Lower leg skin (tissue), 4 donors: Measurements from ENCODE around the gene CPXM2. TPM values are rescaled to one million over a fixed set of nuclear protein-coding genes. Genes with fewer than 3 reads are reported as not detected.

Experiments used
- DNase-seq, 2 donors: peaks; one replicate each; pipeline ENCODE4 v3.0.0-alpha.2; 2019; ENCODE audit warnings: low spot score in 2 of 2
- H3K4me3 ChIP-seq: fragments of 200-600 bp; sonication (generic); 2 replicates; pipeline ENCODE4 v1.5.1; 2017; ENCODE audit warnings: mild to moderate bottlenecking, low read depth; ENCODE audit not compliant: poor library complexity, severe bottlenecking
- POLR2A ChIP-seq, 2 donors: fragments of 450-650 bp; IDR thresholded peaks; one replicate each; pipeline ENCODE4 v1.6.1; 2016 to 2017; ENCODE audit warnings: antibody characterized with exemption in 2 of 2, mild to moderate bottlenecking in 1 of 2, moderate library complexity in 1 of 2
- WGBS, 2 donors: methylation state at CpG; one replicate each; pipeline ENCODE4 v1.1.5; 2018; 5-methylcytosine and 5-hydroxymethylcytosine counted together
- intact Hi-C: fragments of 100-400 bp; cut with DNase I; formaldehyde crosslinking; loops from one replicate; pipeline ENCODE4 v1.15.0; 2023; ENCODE audit warnings: low total_unique reads
- total RNA-seq, 4 donors: library from RNA; depleted of rRNA; stranded (reverse); fragments of >200 nt; gene quantifications; one replicate each; pipeline ENCODE4 v1.1.0, GENCODE V29; 2016
- TF ChIP-seq, protein P1 (sequence below), 3 donors: fragments of 450-650 bp; IDR thresholded peaks; one replicate each; pipeline ENCODE4 v1.5.1; 2016; ENCODE audit warnings: antibody characterized with exemption in 3 of 3, mild to moderate bottlenecking in 3 of 3, moderate library complexity in 2 of 3

Gene CPXM2
- total RNA-seq, 4 donors from 2014 or later: 1.6 to 7.0 (median 4.9) TPM

GRCh38 chr10:123757853-123758252 lies 133.8 kb downstream of the CPXM2 start:
- peak in 1 of 2 donors; percentile 53 for DNase-seq
- no peak overlapping the region for H3K4me3 ChIP-seq
- intact Hi-C loops: no loop called here
- no peak for TF ChIP-seq POLR2A (IDR thresholded peaks at IDR 0.05)
- TF ChIP-seq, protein P1, sequence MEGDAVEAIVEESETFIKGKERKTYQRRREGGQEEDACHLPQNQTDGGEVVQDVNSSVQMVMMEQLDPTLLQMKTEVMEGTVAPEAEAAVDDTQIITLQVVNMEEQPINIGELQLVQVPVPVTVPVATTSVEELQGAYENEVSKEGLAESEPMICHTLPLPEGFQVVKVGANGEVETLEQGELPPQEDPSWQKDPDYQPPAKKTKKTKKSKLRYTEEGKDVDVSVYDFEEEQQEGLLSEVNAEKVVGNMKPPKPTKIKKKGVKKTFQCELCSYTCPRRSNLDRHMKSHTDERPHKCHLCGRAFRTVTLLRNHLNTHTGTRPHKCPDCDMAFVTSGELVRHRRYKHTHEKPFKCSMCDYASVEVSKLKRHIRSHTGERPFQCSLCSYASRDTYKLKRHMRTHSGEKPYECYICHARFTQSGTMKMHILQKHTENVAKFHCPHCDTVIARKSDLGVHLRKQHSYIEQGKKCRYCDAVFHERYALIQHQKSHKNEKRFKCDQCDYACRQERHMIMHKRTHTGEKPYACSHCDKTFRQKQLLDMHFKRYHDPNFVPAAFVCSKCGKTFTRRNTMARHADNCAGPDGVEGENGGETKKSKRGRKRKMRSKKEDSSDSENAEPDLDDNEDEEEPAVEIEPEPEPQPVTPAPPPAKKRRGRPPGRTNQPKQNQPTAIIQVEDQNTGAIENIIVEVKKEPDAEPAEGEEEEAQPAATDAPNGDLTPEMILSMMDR (IDR thresholded peaks at IDR 0.05): no peak
- 70 to 78% methylated on average over 6 of the region's 6 CpGs for WGBS, 2 donors

DNA sequence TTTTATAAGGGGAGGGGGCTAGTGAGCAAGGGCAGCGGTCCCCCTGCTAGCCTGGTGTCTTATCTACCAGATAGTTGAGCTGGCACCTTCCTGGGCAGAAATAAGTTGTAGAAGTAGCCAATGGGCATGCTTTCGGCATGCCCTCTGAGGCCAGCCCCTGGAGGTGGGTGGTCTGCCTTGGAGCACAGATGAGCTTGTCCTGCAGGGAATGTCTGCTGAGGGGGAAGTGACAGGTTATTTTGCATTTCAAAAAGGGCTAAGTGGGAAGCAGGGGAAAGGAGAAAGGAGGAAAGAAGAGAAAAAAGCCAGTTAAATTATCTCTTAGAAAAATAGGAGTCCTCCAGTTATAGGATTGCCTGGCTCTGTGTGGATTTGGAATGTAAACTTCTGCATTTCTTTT lies 136.5 kb downstream of the CPXM2 start:
- intact Hi-C loops: no loop called here
- H3K4me3 ChIP-seq: no peak overlapping the region
- no peak for TF ChIP-seq POLR2A (IDR thresholded peaks at IDR 0.05)
- TF ChIP-seq, protein P1 (IDR thresholded peaks at IDR 0.05): no peak
- no peak for DNase-seq
- 84 to 89% methylated on average over 2 of the region's 2 CpGs for WGBS, 2 donors

DNA sequence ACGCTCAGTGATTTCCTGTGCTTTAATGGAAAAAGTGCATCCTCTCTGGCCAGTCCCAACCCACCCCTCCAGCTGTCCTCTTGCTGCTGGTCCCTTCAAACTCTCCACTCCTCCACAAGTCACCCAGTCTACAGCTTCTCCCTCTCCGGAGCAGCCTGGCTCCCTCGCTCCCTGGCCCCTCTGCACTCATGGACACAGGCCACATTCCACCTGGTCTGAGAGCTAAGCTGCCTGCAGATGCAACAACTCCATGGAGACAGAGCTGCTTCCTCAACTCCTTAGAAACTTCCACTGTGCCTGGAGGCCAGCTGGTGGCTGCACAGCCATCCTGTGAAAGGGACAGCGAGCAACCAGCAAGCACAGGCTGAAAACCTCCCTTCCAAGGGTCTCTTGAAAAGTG lies 137.5 kb downstream of the CPXM2 start:
- peak in 1 of 2 donors; percentile 29 for DNase-seq
- intact Hi-C loops: no loop called here
- TF ChIP-seq, protein P1 (IDR thresholded peaks at IDR 0.05): no peak
- TF ChIP-seq POLR2A (IDR thresholded peaks at IDR 0.05): no peak
- H3K4me3 ChIP-seq: no peak overlapping the region
- WGBS, 2 donors: 86 to 87% methylated on average over 4 of the region's 4 CpGs

DNA sequence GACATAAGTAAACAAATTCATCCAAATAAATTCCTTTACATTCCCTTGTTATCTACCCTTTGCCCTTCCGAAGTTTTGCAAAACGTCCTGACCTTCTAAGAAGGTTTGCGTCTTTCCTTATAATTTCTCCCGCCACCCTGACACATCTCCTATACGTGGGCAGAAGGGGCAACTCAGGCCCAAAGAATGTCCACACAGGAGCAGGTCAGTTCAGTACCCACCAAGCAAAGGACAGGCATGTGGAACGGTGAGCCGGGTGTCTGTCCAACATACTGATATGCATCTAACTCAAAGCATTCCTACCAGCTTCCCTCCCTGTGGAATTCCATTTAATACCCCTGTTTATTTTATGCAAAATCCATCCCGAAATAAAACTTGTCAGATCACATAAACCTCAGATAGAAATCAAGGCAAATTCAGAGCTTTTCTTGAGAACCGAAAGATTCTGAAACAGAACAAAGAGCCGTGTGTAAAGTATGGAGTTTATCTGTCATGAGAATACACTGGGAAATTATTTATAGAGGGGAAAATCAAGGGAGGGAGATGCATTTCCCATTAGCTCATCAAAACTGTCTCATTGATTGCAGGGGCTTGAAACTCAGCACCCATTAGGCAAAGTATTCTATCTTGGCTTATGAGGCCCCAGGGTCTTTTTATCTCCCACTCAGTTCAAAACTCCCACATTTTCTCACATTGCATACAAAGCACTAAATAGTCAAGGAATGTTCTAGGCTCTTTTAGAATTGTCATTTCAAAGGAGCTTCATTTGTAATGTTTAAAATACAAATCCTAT lies 140.1 kb downstream of the CPXM2 start:
- intact Hi-C loops: no loop called here
- DNase-seq: peak in 1 of 2 donors; percentile 50
- TF ChIP-seq POLR2A (IDR thresholded peaks at IDR 0.05): no peak
- TF ChIP-seq, protein P1 (IDR thresholded peaks at IDR 0.05): no peak
- 74 to 79% methylated on average over 10 of the region's 10 CpGs for WGBS, 2 donors
- H3K4me3 ChIP-seq: no peak overlapping the region

GRCh38 chr10:123750901-123751300 lies 140.7 kb downstream of the CPXM2 start:
- DNase-seq: peak in 1 of 2 donors; percentile 59
- no peak overlapping the region for H3K4me3 ChIP-seq
- TF ChIP-seq, protein P1 (IDR thresholded peaks at IDR 0.05): no peak
- TF ChIP-seq POLR2A (IDR thresholded peaks at IDR 0.05): no peak
- intact Hi-C loops: no loop called here
- 93 to 96% methylated on average over 9 of the region's 9 CpGs for WGBS, 2 donors
